Chondrocyte (in vitro differentiated cells): Measurements from ENCODE around the gene EOMES. TPM values are rescaled to one million over a fixed set of nuclear protein-coding genes. Genes with fewer than 3 reads are reported as not detected.

Source experiments
- DNase-seq: peaks from one replicate; pipeline ENCODE4 v3.0.0; 2021; ENCODE audit warnings: mixed read lengths, low spot score
- H3K27ac Mint-ChIP-seq: one replicate; pipeline ENCODE4 v1.8.0; 2021; ENCODE audit warnings: mild to moderate bottlenecking, moderate library complexity, mixed read lengths; ENCODE audit not compliant: unreplicated experiment
- H3K27me3 Mint-ChIP-seq: 2 replicates; pipeline ENCODE4 v1.8.0; 2021; ENCODE audit warnings: low read depth, mixed read lengths
- H3K36me3 Mint-ChIP-seq: 2 replicates; pipeline ENCODE4 v1.8.0; 2021; ENCODE audit warnings: low read depth, mixed read lengths
- H3K4me1 Mint-ChIP-seq: 2 replicates; pipeline ENCODE4 v1.8.0; 2021; ENCODE audit warnings: low read depth, mild to moderate bottlenecking, mixed read lengths
- H3K4me3 Mint-ChIP-seq: one replicate; pipeline ENCODE4 v1.8.0; 2021; ENCODE audit warnings: mild to moderate bottlenecking, moderate library complexity, mixed read lengths; ENCODE audit not compliant: unreplicated experiment
- H3K9me3 Mint-ChIP-seq: 2 replicates; pipeline ENCODE4 v1.8.0; 2021; ENCODE audit warnings: low read depth, mixed read lengths
- CTCF ChIP-seq: fragments of 200-600 bp; sonication (generic); IDR thresholded peaks from 2 replicates; pipeline ENCODE4 v1.5.0; 2021; ENCODE audit warnings: antibody characterized with exemption, mild to moderate bottlenecking, moderate library complexity
- total RNA-seq: library from RNA; stranded (reverse); gene quantifications from 3 replicates; pipeline ENCODE4 v1.2.1, GENCODE V29; 2021

Gene EOMES
- total RNA-seq, 1 donor from 2014 or later: not detected

- peak; percentile 92 for DNase-seq
- no peaks in the 10 kb centered on the region for H3K27me3 Mint-ChIP-seq
- H3K27ac Mint-ChIP-seq: peak overlapping the region; percentile 88
- H3K4me1 Mint-ChIP-seq: peaks cover 10% of the 10 kb centered on the region
- peak overlapping the region; percentile 14 for H3K4me3 Mint-ChIP-seq
- H3K9me3 Mint-ChIP-seq: no peaks in the 10 kb centered on the region
- no peaks in the 10 kb centered on the region for H3K36me3 Mint-ChIP-seq
- peak; percentile 62 for TF ChIP-seq CTCF
Measured at GRCh38 chr3:27666708-27667107, 55.4 kb downstream of the EOMES start.

DNA sequence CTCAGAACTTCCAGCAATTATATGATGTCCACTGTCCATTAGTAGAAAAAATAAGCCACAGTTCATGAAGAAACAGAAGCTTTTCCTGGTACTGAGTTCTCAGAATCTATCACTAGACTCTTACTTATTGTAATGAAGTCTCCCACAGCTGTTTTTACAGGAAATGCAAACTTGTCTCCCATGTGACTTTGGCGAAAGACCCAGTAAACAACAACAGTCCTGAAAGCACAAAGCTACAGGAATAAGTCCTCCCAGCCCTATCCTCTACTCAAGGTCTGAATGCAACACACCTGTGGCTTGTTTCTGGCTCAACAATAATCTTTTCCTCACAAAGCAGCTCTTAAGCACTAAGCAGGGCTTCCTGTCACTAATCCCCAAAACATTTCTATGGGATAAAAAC is 55.9 kb downstream of the EOMES start:
- Mint-ChIP-seq H3K4me1 (peaks cover 10% of the 10 kb centered on the region), H3K4me3 (peak overlapping the region; percentile 14), H3K36me3 (no peaks in the 10 kb centered on the region), H3K27ac (peak overlapping the region; percentile 88), H3K9me3 (no peaks in the 10 kb centered on the region), H3K27me3 (no peaks in the 10 kb centered on the region)
- no peak for DNase-seq
- TF ChIP-seq CTCF: no peak

Other genes starting within 250 kb of the EOMES start
- gene SLC4A7, start 237.9 kb downstream of the EOMES start, total RNA-seq: 67.4 to 69.0 TPM (median 68.8 TPM) in 3 replicates